Spleen (tissue), 11 donors: Measurements from ENCODE around the gene EPHB1. TPM values are rescaled to one million over a fixed set of nuclear protein-coding genes. Genes with fewer than 3 reads are reported as not detected.
A peak's percentile ranks its signal among the peaks of the same experiment; 100 is the strongest.

Experiments
- DNase-seq: peaks from one replicate; pipeline ENCODE4 v3.0.0-alpha.2; 2020
- H3K27ac ChIP-seq, 8 donors: fragments of 200-600 bp; sonication (generic) in 7 of 8; 1 replicate in 4 of 8; 2 replicates in 4 of 8; pipeline versions ENCODE4 v1.5.0 to v1.8.0; 2016 to 2021; ENCODE audit warnings: inconsistent platforms in 4 of 8, mild to moderate bottlenecking in 4 of 8, moderate library complexity in 1 of 8
- H3K27me3 ChIP-seq, 7 donors: fragments of 200-600 bp; sonication (generic) in 6 of 7; replicated peaks in 1 of 7; 1 replicate in 4 of 7; 2 replicates in 3 of 7; pipeline versions ENCODE4 v1.5.0 to v1.8.0; 2016 to 2021; ENCODE audit warnings: inconsistent platforms in 3 of 7, mild to moderate bottlenecking in 1 of 7
- H3K36me3 ChIP-seq, 6 donors: fragments of 200-600 bp; sonication (generic) in 5 of 6; 1 replicate in 4 of 6; 2 replicates in 2 of 6; pipeline versions ENCODE4 v1.5.0 to v1.8.0; 2016 to 2021; ENCODE audit warnings: inconsistent platforms in 2 of 6
- H3K4me1 ChIP-seq, 6 donors: fragments of 200-600 bp; sonication (generic) in 5 of 6; 1 replicate in 3 of 6; 2 replicates in 3 of 6; pipeline versions ENCODE4 v1.5.0 to v1.8.0; 2016 to 2021; ENCODE audit warnings: inconsistent platforms in 3 of 6
- H3K4me3 ChIP-seq, 8 donors: fragments of 200-600 bp; sonication (generic) in 7 of 8; 1 replicate in 4 of 8; 2 replicates in 4 of 8; pipeline versions ENCODE4 v1.5.0 to v1.8.0; 2016 to 2021; ENCODE audit warnings: inconsistent platforms in 4 of 8, mild to moderate bottlenecking in 4 of 8, moderate library complexity in 2 of 8
- H3K9me3 ChIP-seq, 8 donors: fragments of 200-600 bp; sonication (generic) in 7 of 8; 1 replicate in 4 of 8; 2 replicates in 4 of 8; pipeline versions ENCODE4 v1.5.0 to v1.8.0; 2016 to 2021; ENCODE audit warnings: inconsistent platforms in 4 of 8
- POLR2A ChIP-seq, 3 donors: fragments of 450-650 bp; IDR thresholded peaks; one replicate each; pipeline ENCODE4 v1.5.1; 2017; ENCODE audit warnings: antibody characterized with exemption in 3 of 3, mild to moderate bottlenecking in 1 of 3
- POLR2AphosphoS5 ChIP-seq, 3 donors: sonication (generic); formaldehyde crosslinking; IDR thresholded peaks; one replicate each; pipeline ENCODE4 v1.5.1; 2017; ENCODE audit warnings: antibody characterized with exemption in 3 of 3
- WGBS, 5 donors: extraction: QIAGEN DNeasy Blood & Tissue Kit in 3 of 5; methylation state at CpG; one replicate each; pipeline versions ENCODE4 v1.1.5 to v1.1.7; 2013 to 2018; 5-methylcytosine and 5-hydroxymethylcytosine counted together
- intact Hi-C: fragments of 100-400 bp; cut with DNase I; formaldehyde crosslinking; loops from one replicate; pipeline ENCODE4 v1.15.0; 2023; ENCODE audit warnings: low total_unique reads
- polyA plus RNA-seq, 3 donors: library from polyadenylated mRNA; stranded (reverse); fragments of 200-250 nt; gene quantifications; one replicate each; pipeline ENCODE4 v1.2.1, GENCODE V29; 2013
- total RNA-seq, 7 donors: library from RNA; depleted of rRNA in 3 of 7; stranded (reverse); fragments of >200 nt in 3 of 7; fragmentation: NEBNext Ultra II Directional in 4 of 7; extraction: Animal tissue kit (Norgen Biotek cat#: 25700) in 4 of 7; gene quantifications; one replicate each; pipeline versions ENCODE4 v1.1.0 to v1.2.1, GENCODE V29; 2016 to 2021
- TF ChIP-seq, protein P1 (sequence below), 11 experiments: fragments of 200-600 bp in 7 of 11; fragments of 450-650 bp in 4 of 11; sonication (generic) in 4 of 11; IDR thresholded peaks in 8 of 11; conservative IDR thresholded peaks in 3 of 11; 1 replicate in 7 of 11; 2 replicates in 4 of 11; pipeline versions ENCODE4 v1.4.0 to v1.8.0; 2016 to 2021; ENCODE audit warnings: antibody characterized with exemption in 11 of 11, inconsistent platforms in 4 of 11, mild to moderate bottlenecking in 1 of 11
- donor health status: healthy with polysubstance abuse.
- donor health status: DM: no; HTN: no; CAD: no; lungs with moderate emphysema.
- donor health status: DM: no; HTN: no; CAD: no.
- donor health status: Bipolar disorder and iron deficiency.
- donor health status: healthy.
- donor health status: DM: no; HTN: no; CAD: no.
- donor health status: DM: yes; HTN: yes; CAD: no.

Gene EPHB1
- total and polyA plus RNA-seq, 10 donors: 0.20 to 14.0 (median 3.0) TPM

DNA sequence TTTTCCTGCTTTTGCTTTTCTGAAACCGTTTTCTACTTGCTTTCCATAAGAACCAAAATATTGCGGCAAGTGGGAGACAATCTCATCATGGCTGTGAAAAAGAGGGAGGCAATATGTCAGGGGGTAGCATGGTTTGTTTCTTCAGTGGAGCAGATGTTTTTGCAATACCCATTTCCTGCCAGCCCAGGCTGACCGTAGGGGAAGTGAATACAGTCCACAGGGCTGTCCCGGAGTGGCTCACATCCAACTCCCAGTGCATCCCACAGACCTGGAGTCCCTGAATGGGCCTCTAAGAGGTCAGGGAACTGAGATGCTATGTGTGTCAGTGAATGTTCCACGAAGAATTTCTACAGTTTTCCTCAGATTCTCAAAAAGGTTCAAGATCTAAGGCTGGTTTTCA is 69.6 kb downstream of the EPHB1 start:
- no peak overlapping the region for H3K4me3 ChIP-seq
- H3K9me3 ChIP-seq: no peaks in the 10 kb centered on the region
- H3K27me3 ChIP-seq: no peaks in the 10 kb centered on the region
- peaks cover 0 to 8% (median 0%) of the 10 kb centered on the region in 6 donors for H3K4me1 ChIP-seq
- no peak overlapping the region for H3K27ac ChIP-seq
- DNase-seq: peak; percentile 59
- 19 to 33% (median 23%) methylated on average over 5 of the region's 5 CpGs for WGBS, 5 donors
- TF ChIP-seq, protein P1, sequence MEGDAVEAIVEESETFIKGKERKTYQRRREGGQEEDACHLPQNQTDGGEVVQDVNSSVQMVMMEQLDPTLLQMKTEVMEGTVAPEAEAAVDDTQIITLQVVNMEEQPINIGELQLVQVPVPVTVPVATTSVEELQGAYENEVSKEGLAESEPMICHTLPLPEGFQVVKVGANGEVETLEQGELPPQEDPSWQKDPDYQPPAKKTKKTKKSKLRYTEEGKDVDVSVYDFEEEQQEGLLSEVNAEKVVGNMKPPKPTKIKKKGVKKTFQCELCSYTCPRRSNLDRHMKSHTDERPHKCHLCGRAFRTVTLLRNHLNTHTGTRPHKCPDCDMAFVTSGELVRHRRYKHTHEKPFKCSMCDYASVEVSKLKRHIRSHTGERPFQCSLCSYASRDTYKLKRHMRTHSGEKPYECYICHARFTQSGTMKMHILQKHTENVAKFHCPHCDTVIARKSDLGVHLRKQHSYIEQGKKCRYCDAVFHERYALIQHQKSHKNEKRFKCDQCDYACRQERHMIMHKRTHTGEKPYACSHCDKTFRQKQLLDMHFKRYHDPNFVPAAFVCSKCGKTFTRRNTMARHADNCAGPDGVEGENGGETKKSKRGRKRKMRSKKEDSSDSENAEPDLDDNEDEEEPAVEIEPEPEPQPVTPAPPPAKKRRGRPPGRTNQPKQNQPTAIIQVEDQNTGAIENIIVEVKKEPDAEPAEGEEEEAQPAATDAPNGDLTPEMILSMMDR (IDR thresholded peaks at IDR 0.05 in 8 of 11, conservative IDR thresholded peaks at IDR 0.05 in 3 of 11): no peak
- no peak for TF ChIP-seq POLR2A (IDR thresholded peaks at IDR 0.05)
- no peak for TF ChIP-seq POLR2AphosphoS5 (IDR thresholded peaks at IDR 0.05)
- intact Hi-C loops: no loop called here
- H3K36me3 ChIP-seq: no peaks in the 10 kb centered on the region

- H3K36me3 ChIP-seq: no peaks in the 10 kb centered on the region
- no peak overlapping the region for H3K27ac ChIP-seq
- intact Hi-C loops: no loop called here
These were observed 72.2 kb downstream of the EPHB1 start for GRCh38 chr3:134867277-134867676.

DNA sequence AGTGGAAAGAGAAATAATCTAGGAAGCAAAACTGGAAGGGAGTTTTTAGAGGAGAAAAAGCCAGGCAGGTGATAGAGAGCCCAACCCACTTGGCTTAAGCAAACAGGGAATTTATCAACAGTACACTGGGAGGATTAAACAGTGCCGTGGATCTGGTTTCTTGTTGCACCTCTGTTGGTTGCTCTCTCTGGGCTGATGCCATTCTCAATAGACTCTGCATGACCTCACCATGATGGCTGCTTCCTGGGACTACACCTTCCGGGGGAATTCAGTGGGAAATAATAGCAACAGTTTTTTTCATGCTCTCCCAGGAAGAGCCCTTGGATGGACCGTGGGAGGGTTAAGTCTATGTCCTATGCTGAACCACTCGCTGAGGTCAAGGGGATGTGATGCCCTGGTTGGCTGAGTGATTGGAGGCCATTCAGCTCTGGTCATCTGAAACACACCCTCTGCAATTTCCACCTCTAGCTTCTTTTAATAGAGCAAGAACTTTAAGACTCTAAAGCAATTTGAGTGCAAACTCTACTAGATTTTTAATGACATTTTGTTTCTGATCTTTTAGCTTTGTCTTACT is 74.2 kb downstream of the EPHB1 start:
- no peak overlapping the region for H3K4me3 ChIP-seq
- WGBS, 5 donors: 65 to 86% (median 81%) methylated on average over 4 of the region's 4 CpGs
- intact Hi-C loops: no loop called here
- H3K36me3 ChIP-seq: no peaks in the 10 kb centered on the region
- no peak for TF ChIP-seq POLR2A (IDR thresholded peaks at IDR 0.05)
- no peak for TF ChIP-seq POLR2AphosphoS5 (IDR thresholded peaks at IDR 0.05)
- TF ChIP-seq, protein P1 (IDR thresholded peaks at IDR 0.05 in 8 of 11, conservative IDR thresholded peaks at IDR 0.05 in 3 of 11): no peak
- H3K27me3 ChIP-seq: no peaks in the 10 kb centered on the region
- peak; percentile 34 for DNase-seq
- H3K4me1 ChIP-seq: peaks cover 0 to 8% (median 0%) of the 10 kb centered on the region in 6 donors
- H3K9me3 ChIP-seq: peaks cover 0 to 5% (median 0%) of the 10 kb centered on the region in 8 donors
- H3K27ac ChIP-seq: no peak overlapping the region

More at GRCh38 chr3:134867277-134867676, 72.2 kb downstream of the EPHB1 start:
- 84 to 100% (median 95%) methylated on average over 1 of the region's 1 CpG for WGBS, 5 donors
- Histone ChIP-seq H3K4me1 (peaks cover 0 to 8% (median 0%) of the 10 kb centered on the region in 6 donors), H3K9me3 (no peaks in the 10 kb centered on the region), H3K4me3 (no peak overlapping the region), H3K27me3 (no peaks in the 10 kb centered on the region)
- TF ChIP-seq, protein P1 (IDR thresholded peaks at IDR 0.05 in 8 of 11, conservative IDR thresholded peaks at IDR 0.05 in 3 of 11): no peak
- no peak for TF ChIP-seq POLR2AphosphoS5 (IDR thresholded peaks at IDR 0.05)
- TF ChIP-seq POLR2A (IDR thresholded peaks at IDR 0.05): no peak
- DNase-seq: peak; percentile 27

GRCh38 chr3:134871818-134872217 is 76.8 kb downstream of the EPHB1 start:
- WGBS, 5 donors: 77 to 100% (median 95%) methylated on average over 1 of the region's 1 CpG
- H3K4me1 ChIP-seq: no peaks in the 10 kb centered on the region
- no peaks in the 10 kb centered on the region for H3K27me3 ChIP-seq
- TF ChIP-seq POLR2A (IDR thresholded peaks at IDR 0.05): no peak
- TF ChIP-seq POLR2AphosphoS5 (IDR thresholded peaks at IDR 0.05): no peak
- TF ChIP-seq, protein P1 (IDR thresholded peaks at IDR 0.05 in 8 of 11, conservative IDR thresholded peaks at IDR 0.05 in 3 of 11): no peak
- intact Hi-C loops: no loop called here
- no peak overlapping the region for H3K4me3 ChIP-seq
- H3K36me3 ChIP-seq: no peaks in the 10 kb centered on the region
- H3K27ac ChIP-seq: no peak overlapping the region
- peaks cover 0 to 5% (median 0%) of the 10 kb centered on the region in 8 donors for H3K9me3 ChIP-seq
- peak; percentile 4 for DNase-seq
